IMR-90 (cell line): ENCODE measurements around the gene GAGE12J. TPM values are rescaled to one million over a fixed set of nuclear protein-coding genes. Genes with fewer than 3 reads are reported as not detected.

Experiments
- ATAC-seq: fragments of 200-7000 bp; cut with Tn5 transposase; 2 replicates; pipeline ENCODE4 v1.9.1; 2020; ENCODE audit warnings: low read depth, mild to moderate bottlenecking, moderate library complexity
- BruUV-seq: library from RNA; stranded (reverse); fragments of 400-500 nt; replicated peaks from 2 replicates; lab custom pipeline; 2021; lab: Mats Ljungman, UMichigan
- CTCF ChIA-PET: fragments of 300-600 bp; formaldehyde crosslinking; extraction: SDS; loops from one replicate; lab custom pipeline; 2021; ENCODE audit warnings: antibody characterized with exemption; lab: Yijun Ruan, JAX
- POLR2A ChIA-PET: fragments of 300-600 bp; sonication (Branson Sonifier 250); formaldehyde crosslinking; loops from one replicate; lab custom pipeline; 2022; ENCODE audit warnings: antibody characterized with exemption; ENCODE audit not compliant: unreplicated experiment; lab: Charles Lee
- DNase-seq: peaks from one replicate; pipeline ENCODE4 v3.0.0; 2013
- H2AFZ ChIP-seq: replicated peaks from 2 replicates; pipeline ENCODE3; 2013; ENCODE audit warnings: low read length, mild to moderate bottlenecking; ENCODE audit not compliant: poor library complexity
- H2AK5ac ChIP-seq: 2 replicates; pipeline ENCODE4 v1.6.1; 2013; ENCODE audit warnings: low read depth, low read length, inconsistent platforms
- H2AK9ac ChIP-seq: replicated peaks from 2 replicates; pipeline ENCODE3; 2013; ENCODE audit warnings: mild to moderate bottlenecking, low read depth, low read length, moderate library complexity; ENCODE audit not compliant: poor library complexity
- H2BK120ac ChIP-seq: 2 replicates; pipeline ENCODE4 v1.6.1; 2013; ENCODE audit warnings: low read depth, low read length, inconsistent platforms
- H2BK15ac ChIP-seq: 3 replicates; pipeline ENCODE4 v1.6.1; 2013; ENCODE audit warnings: low read depth, low read length, inconsistent platforms
- H2BK20ac ChIP-seq: 2 replicates; pipeline ENCODE4 v1.6.1; 2013; ENCODE audit warnings: low read depth, mild to moderate bottlenecking, inconsistent platforms, low read length, moderate library complexity
- H2BK5ac ChIP-seq: 2 replicates; pipeline ENCODE4 v1.6.1; 2013; ENCODE audit warnings: mild to moderate bottlenecking, low read depth, low read length, inconsistent platforms; ENCODE audit not compliant: poor library complexity, severe bottlenecking
- H3K14ac ChIP-seq: replicated peaks from 2 replicates; pipeline ENCODE4 v1.6.1; 2013; ENCODE audit warnings: low read depth, low read length, inconsistent platforms
- H3K18ac ChIP-seq: 2 replicates; pipeline ENCODE4 v1.6.1; 2013; ENCODE audit warnings: low read depth, low read length, control low read depth
- H3K23ac ChIP-seq: 2 replicates; pipeline ENCODE4 v1.6.1; 2013; ENCODE audit warnings: low read depth, low read length, inconsistent platforms
- H3K27ac ChIP-seq: 2 replicates; pipeline ENCODE4 v1.5.1; 2013; ENCODE audit warnings: mild to moderate bottlenecking, control low read depth, low read length; ENCODE audit not compliant: insufficient read depth
- H3K27me3 ChIP-seq: 2 replicates; pipeline ENCODE4 v1.6.1; 2013; ENCODE audit warnings: low read length; ENCODE audit not compliant: control insufficient read depth, insufficient read depth
- H3K36me3 ChIP-seq: 2 replicates; pipeline ENCODE4 v1.6.1; 2013; ENCODE audit warnings: low read length, mixed read lengths; ENCODE audit not compliant: control insufficient read depth, insufficient read depth
- H3K4ac ChIP-seq: 2 replicates; pipeline ENCODE4 v1.6.1; 2013; ENCODE audit warnings: low read depth, low read length, inconsistent platforms
- H3K4me1 ChIP-seq: 2 replicates; pipeline ENCODE4 v1.6.1; 2013; ENCODE audit warnings: low read length, mixed read lengths; ENCODE audit not compliant: control insufficient read depth, insufficient read depth
- H3K4me2 ChIP-seq: 2 replicates; pipeline ENCODE4 v1.6.1; 2013; ENCODE audit warnings: low read depth, mild to moderate bottlenecking, control low read depth, low read length, moderate library complexity
- H3K4me3 ChIP-seq: 2 replicates; pipeline ENCODE4 v1.5.1; 2013; ENCODE audit warnings: low read depth, mild to moderate bottlenecking, control low read depth, low read length, moderate library complexity; ENCODE audit not compliant: insufficient read depth
- H3K56ac ChIP-seq: 2 replicates; pipeline ENCODE4 v1.6.1; 2013; ENCODE audit warnings: low read length, inconsistent platforms; ENCODE audit not compliant: insufficient read depth; ENCODE audit errors: extremely low read depth
- H3K79me1 ChIP-seq, 2 experiments: 2 replicates each; pipeline ENCODE4 v1.6.1; 2013; ENCODE audit warnings: low read length in 2 of 2, inconsistent platforms in 1 of 2, low read depth in 1 of 2
- H3K9ac ChIP-seq: 2 replicates; pipeline ENCODE4 v1.6.1; 2013; ENCODE audit warnings: low read depth, low read length, control low read depth
- H3K9me1 ChIP-seq: 2 replicates; pipeline ENCODE4 v1.6.1; 2013; ENCODE audit warnings: low read length, inconsistent platforms; ENCODE audit not compliant: insufficient read depth
- H3K9me3 ChIP-seq: 2 replicates; pipeline ENCODE4 v1.6.1; 2013; ENCODE audit warnings: low read length; ENCODE audit not compliant: control insufficient read depth, insufficient read depth
- H4K20me1 ChIP-seq: 2 replicates; pipeline ENCODE4 v1.6.1; 2013; ENCODE audit warnings: low read length, inconsistent platforms; ENCODE audit not compliant: insufficient read depth
- H4K5ac ChIP-seq: 2 replicates; pipeline ENCODE4 v1.6.1; 2013; ENCODE audit warnings: mild to moderate bottlenecking, low read depth, low read length, control low read depth
- H4K8ac ChIP-seq, 2 experiments: 2 replicates each; pipeline ENCODE4 v1.6.1; 2013; ENCODE audit warnings: low read depth in 2 of 2, low read length in 2 of 2, control low read depth in 1 of 2, inconsistent platforms in 1 of 2
- H4K91ac ChIP-seq: 2 replicates; pipeline ENCODE4 v1.6.1; 2013; ENCODE audit warnings: low read depth, low read length, inconsistent platforms; ENCODE audit not compliant: insufficient read depth
- BHLHE40 ChIP-seq: fragments of 150-350 bp; IDR thresholded peaks from 2 replicates; pipeline ENCODE4 v1.6.1; 2016; ENCODE audit warnings: mild to moderate bottlenecking, low read depth, low read length
- CEBPB ChIP-seq: IDR thresholded peaks from 2 replicates; pipeline ENCODE4 v1.6.1; 2012; ENCODE audit warnings: low read depth, low read length, improper control_type of control experiment
- CHD1 ChIP-seq: IDR thresholded peaks from 2 replicates; pipeline ENCODE4 v1.6.1; 2012; ENCODE audit warnings: low read depth, low read length, improper control_type of control experiment
- FOS ChIP-seq: fragments of 150-350 bp; IDR thresholded peaks from 2 replicates; pipeline ENCODE4 v1.6.1; 2016; ENCODE audit warnings: low read depth, low read length
- MAFK ChIP-seq: IDR thresholded peaks from 2 replicates; pipeline ENCODE4 v1.6.1; 2012; ENCODE audit warnings: low read depth, low read length, improper control_type of control experiment
- MAZ ChIP-seq: IDR thresholded peaks from 2 replicates; pipeline ENCODE4 v1.6.1; 2012; ENCODE audit warnings: low read depth, mild to moderate bottlenecking, low read length, improper control_type of control experiment, moderate library complexity, borderline replicate concordance
- MXI1 ChIP-seq: IDR thresholded peaks from 2 replicates; pipeline ENCODE4 v1.6.1; 2012; ENCODE audit warnings: low read depth, mild to moderate bottlenecking, low read length, moderate library complexity, borderline replicate concordance
- NFE2L2 ChIP-seq: fragments of 150-350 bp; IDR thresholded peaks from 2 replicates; pipeline ENCODE4 v1.6.1; 2016; ENCODE audit warnings: low read depth, mild to moderate bottlenecking, low read length
- POLR2A ChIP-seq: IDR thresholded peaks from 2 replicates; pipeline ENCODE4 v1.6.1; 2012; ENCODE audit warnings: mild to moderate bottlenecking, low read depth, low read length
- RAD21 ChIP-seq: IDR thresholded peaks from 2 replicates; pipeline ENCODE4 v1.6.1; 2012; ENCODE audit warnings: low read length, improper control_type of control experiment
- RCOR1 ChIP-seq: IDR thresholded peaks from 2 replicates; pipeline ENCODE4 v1.6.1; 2012; ENCODE audit warnings: mild to moderate bottlenecking, low read length, improper control_type of control experiment; ENCODE audit not compliant: insufficient replicate concordance
- RFX5 ChIP-seq: IDR thresholded peaks from 2 replicates; pipeline ENCODE4 v1.8.0; 2012; ENCODE audit warnings: low read depth, mild to moderate bottlenecking, low read length, moderate library complexity
- SMC3 ChIP-seq: fragments of 150-350 bp; IDR thresholded peaks from 2 replicates; pipeline ENCODE4 v1.6.1; 2016; ENCODE audit warnings: low read depth, mild to moderate bottlenecking, antibody characterized with exemption, low read length, moderate library complexity
- WGBS, 2 experiments: methylation state at CpG; one replicate each; pipeline versions ENCODE4 v1.1.5 to v1.1.7; 2013; ENCODE audit warnings: missing lambda C conversion rate in 2 of 2; ENCODE audit not compliant: insufficient read length in 1 of 2; ENCODE audit errors: extremely low coverage in 2 of 2; 5-methylcytosine and 5-hydroxymethylcytosine counted together
- dilution Hi-C: fragments of 300-500 bp; cut with HindIII; formaldehyde crosslinking; loops from one replicate; pipeline ENCODE4 v1.14.3; 2018; ENCODE audit warnings: low sequenced_read_pairs; ENCODE audit not compliant: unreplicated experiment
- in situ Hi-C: fragments of 300-500 bp; cut with MboI; formaldehyde crosslinking; loops from 3 replicates; pipeline ENCODE4 v1.14.3; 2019; ENCODE audit warnings: low sequenced_read_pairs, inconsistent platforms, mixed read lengths
- intact Hi-C: fragments of 100-400 bp; cut with micrococcal nuclease; formaldehyde crosslinking; loops from 2 replicates; pipeline ENCODE4 v1.10.0; 2022
- polyA plus RNA-seq, 3 experiments: library from polyadenylated mRNA; depleted of rRNA; stranded (reverse); fragments of >200 nt; gene quantifications; 2 replicates each; pipeline ENCODE4 v1.2.3, GENCODE V29; 2012; ENCODE audit warnings: low replicate concordance in 1 of 3
- total RNA-seq: library from RNA; depleted of rRNA; stranded (reverse); fragments of >200 nt; gene quantifications from 2 replicates; pipeline ENCODE4 v1.2.3, GENCODE V29; 2012
- TF ChIP-seq, protein P1 (sequence below): conservative IDR thresholded peaks from 2 replicates; pipeline ENCODE4 v1.5.1; 2012; ENCODE audit warnings: mild to moderate bottlenecking, low read depth, low read length, improper control_type of control experiment
- TF ChIP-seq, protein P2 (sequence below): fragments of 150-350 bp; IDR thresholded peaks from 2 replicates; pipeline ENCODE4 v1.6.1; 2017; ENCODE audit warnings: mild to moderate bottlenecking, antibody characterized with exemption, low read length, low read depth
- TF ChIP-seq, protein P3 (sequence below): fragments of 150-350 bp; IDR thresholded peaks from 2 replicates; pipeline ENCODE4 v1.6.1; 2016; ENCODE audit warnings: low read depth, mild to moderate bottlenecking, low read length, moderate library complexity, borderline replicate concordance

GAGE12J gene
- total and polyA plus RNA-seq, 2 of the 4 experiments (the other 2 are of a cell fraction) = not detected

DNA sequence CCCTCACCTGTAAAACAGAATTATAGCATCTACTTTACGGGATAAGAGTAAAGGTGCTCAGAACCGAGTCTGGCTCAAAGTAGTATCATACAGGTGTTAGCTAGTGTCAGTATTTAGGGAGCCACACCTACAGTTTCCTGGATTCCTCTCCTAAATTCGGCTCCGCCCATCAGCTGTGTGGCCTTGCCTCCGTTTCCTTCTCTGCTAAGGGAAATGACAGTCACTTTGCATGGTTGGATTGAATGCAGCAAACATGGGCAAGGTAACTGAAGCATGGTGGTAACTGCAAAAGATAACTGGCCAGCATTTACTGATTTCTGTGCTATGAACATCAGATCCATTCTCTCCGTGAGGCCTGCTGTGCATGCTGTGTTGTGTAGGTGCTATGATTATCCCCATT, 49.4 kb upstream of the GAGE12J start:
- H2AK9ac ChIP-seq = no peak overlapping the region
- no peak overlapping the region for H2AFZ ChIP-seq
- no peak overlapping the region for H3K4me2 ChIP-seq
- in situ Hi-C loops (no loop called here), intact Hi-C loops (no loop called here), dilution Hi-C loops (no loop called here)
- peaks cover 2% of the 10 kb centered on the region; the same call in 1 of the 2 replicates for H3K36me3 ChIP-seq
- POLR2A ChIA-PET = no interaction called here
- no peak overlapping the region for H3K27ac ChIP-seq
- peaks cover 4% of the 10 kb centered on the region; the same call in 1 of the 2 replicates for H3K9me1 ChIP-seq
- peaks cover 8% of the 10 kb centered on the region; the same call in 1 of the 2 replicates for H4K20me1 ChIP-seq
- H3K18ac ChIP-seq = no peak overlapping the region
- H3K27me3 ChIP-seq = no peaks in the 10 kb centered on the region
- no peak overlapping the region for H4K91ac ChIP-seq
- H4K5ac ChIP-seq = no peak overlapping the region
- no peak overlapping the region for H2BK15ac ChIP-seq
- H3K23ac ChIP-seq = no peak overlapping the region
- ATAC-seq = no peak
- no peak overlapping the region for H2BK5ac ChIP-seq
- H2BK120ac ChIP-seq = no peak overlapping the region
- H3K4me1 ChIP-seq = 0 out of 2 replicates have a peak, but pooled peaks cover 2% of the 10 kb centered on the region
- no peak overlapping the region for H2BK20ac ChIP-seq
- BruUV-seq = no TSS peak
- WGBS, 2 experiments = no CpG with 5 or more reads among the region's 6 CpGs
- H2AK5ac ChIP-seq = no peak overlapping the region
- H3K4me3 ChIP-seq = no peak overlapping the region
- TF ChIP-seq, protein P1, sequence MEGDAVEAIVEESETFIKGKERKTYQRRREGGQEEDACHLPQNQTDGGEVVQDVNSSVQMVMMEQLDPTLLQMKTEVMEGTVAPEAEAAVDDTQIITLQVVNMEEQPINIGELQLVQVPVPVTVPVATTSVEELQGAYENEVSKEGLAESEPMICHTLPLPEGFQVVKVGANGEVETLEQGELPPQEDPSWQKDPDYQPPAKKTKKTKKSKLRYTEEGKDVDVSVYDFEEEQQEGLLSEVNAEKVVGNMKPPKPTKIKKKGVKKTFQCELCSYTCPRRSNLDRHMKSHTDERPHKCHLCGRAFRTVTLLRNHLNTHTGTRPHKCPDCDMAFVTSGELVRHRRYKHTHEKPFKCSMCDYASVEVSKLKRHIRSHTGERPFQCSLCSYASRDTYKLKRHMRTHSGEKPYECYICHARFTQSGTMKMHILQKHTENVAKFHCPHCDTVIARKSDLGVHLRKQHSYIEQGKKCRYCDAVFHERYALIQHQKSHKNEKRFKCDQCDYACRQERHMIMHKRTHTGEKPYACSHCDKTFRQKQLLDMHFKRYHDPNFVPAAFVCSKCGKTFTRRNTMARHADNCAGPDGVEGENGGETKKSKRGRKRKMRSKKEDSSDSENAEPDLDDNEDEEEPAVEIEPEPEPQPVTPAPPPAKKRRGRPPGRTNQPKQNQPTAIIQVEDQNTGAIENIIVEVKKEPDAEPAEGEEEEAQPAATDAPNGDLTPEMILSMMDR = no peak
- no peak for TF ChIP-seq MAZ
- TF ChIP-seq RAD21 = no peak
- TF ChIP-seq MXI1 = no peak
- no peak for TF ChIP-seq POLR2A
- no peak for TF ChIP-seq RFX5
- no peak for TF ChIP-seq FOS
- TF ChIP-seq CEBPB = no peak
- no peak for TF ChIP-seq CHD1
- no peak for TF ChIP-seq NFE2L2
- TF ChIP-seq, protein P2, sequence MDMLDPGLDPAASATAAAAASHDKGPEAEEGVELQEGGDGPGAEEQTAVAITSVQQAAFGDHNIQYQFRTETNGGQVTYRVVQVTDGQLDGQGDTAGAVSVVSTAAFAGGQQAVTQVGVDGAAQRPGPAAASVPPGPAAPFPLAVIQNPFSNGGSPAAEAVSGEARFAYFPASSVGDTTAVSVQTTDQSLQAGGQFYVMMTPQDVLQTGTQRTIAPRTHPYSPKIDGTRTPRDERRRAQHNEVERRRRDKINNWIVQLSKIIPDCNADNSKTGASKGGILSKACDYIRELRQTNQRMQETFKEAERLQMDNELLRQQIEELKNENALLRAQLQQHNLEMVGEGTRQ = no peak
- no peak for TF ChIP-seq SMC3
- TF ChIP-seq MAFK = no peak
- TF ChIP-seq RCOR1 = no peak
- TF ChIP-seq BHLHE40 = no peak
- TF ChIP-seq, protein P3, sequence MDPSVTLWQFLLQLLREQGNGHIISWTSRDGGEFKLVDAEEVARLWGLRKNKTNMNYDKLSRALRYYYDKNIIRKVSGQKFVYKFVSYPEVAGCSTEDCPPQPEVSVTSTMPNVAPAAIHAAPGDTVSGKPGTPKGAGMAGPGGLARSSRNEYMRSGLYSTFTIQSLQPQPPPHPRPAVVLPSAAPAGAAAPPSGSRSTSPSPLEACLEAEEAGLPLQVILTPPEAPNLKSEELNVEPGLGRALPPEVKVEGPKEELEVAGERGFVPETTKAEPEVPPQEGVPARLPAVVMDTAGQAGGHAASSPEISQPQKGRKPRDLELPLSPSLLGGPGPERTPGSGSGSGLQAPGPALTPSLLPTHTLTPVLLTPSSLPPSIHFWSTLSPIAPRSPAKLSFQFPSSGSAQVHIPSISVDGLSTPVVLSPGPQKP = no peak
- H3K56ac ChIP-seq = no peak overlapping the region
- H3K9me3 ChIP-seq = no peaks in the 10 kb centered on the region
- H4K8ac ChIP-seq = no peak overlapping the region
- peaks cover 30 to 36% of the 10 kb centered on the region in 2 experiments for H3K79me1 ChIP-seq
- no peak overlapping the region for H3K4ac ChIP-seq
- H3K9ac ChIP-seq = no peak overlapping the region
- CTCF ChIA-PET = no interaction called here
- no peak overlapping the region for H3K14ac ChIP-seq
- no peak for DNase-seq
